WERI-Rb-1 (cell line): ENCODE measurements around the gene WDR48.

Experiments used
- DNase-seq: peaks from one replicate; pipeline ENCODE4 v3.0.0-alpha.2; 2020
- H3K27ac ChIP-seq: fragments of 250-450 bp; sonication (Bioruptor Pico); 2 replicates; pipeline ENCODE4 v1.5.1; 2020; ENCODE audit warnings: mild to moderate bottlenecking, moderate library complexity
- H3K27me3 ChIP-seq: fragments of 250-450 bp; sonication (Bioruptor Pico); 2 replicates; pipeline ENCODE4 v1.5.1; 2021; ENCODE audit warnings: mild to moderate bottlenecking, low read depth, moderate library complexity; ENCODE audit not compliant: insufficient read depth, severe bottlenecking
- H3K36me3 ChIP-seq: fragments of 250-450 bp; sonication (Bioruptor Pico); 2 replicates; pipeline ENCODE4 v1.5.1; 2020; ENCODE audit warnings: mild to moderate bottlenecking, moderate library complexity
- H3K4me3 ChIP-seq: 2 replicates; pipeline ENCODE4 v1.5.1; 2011; ENCODE audit warnings: low read depth, mild to moderate bottlenecking, control low read depth, low read length
- H3K9me3 ChIP-seq: fragments of 250-450 bp; sonication (Bioruptor Pico); 2 replicates; pipeline ENCODE4 v1.5.1; 2021; ENCODE audit warnings: mild to moderate bottlenecking, moderate library complexity; ENCODE audit not compliant: severe bottlenecking
- CTCF ChIP-seq: IDR thresholded peaks from 2 replicates; pipeline ENCODE4 v1.5.1; 2011; ENCODE audit warnings: low read depth, mild to moderate bottlenecking, control low read depth, inconsistent platforms, low read length

Gene WDR48

GRCh38 chr3:39103324-39103693 is 51.5 kb downstream of the WDR48 start:
- no peak overlapping the region for H3K27ac ChIP-seq
- H3K36me3 ChIP-seq: peaks cover 23% of the 10 kb centered on the region
- H3K4me3 ChIP-seq: no peak overlapping the region
- H3K9me3 ChIP-seq: no peaks in the 10 kb centered on the region
- no peak for DNase-seq
- TF ChIP-seq CTCF: peak; percentile 29; the same call in 1 of the 2 replicates
- no peaks in the 10 kb centered on the region for H3K27me3 ChIP-seq

- peaks cover 16% of the 10 kb centered on the region for H3K36me3 ChIP-seq
- no peak for TF ChIP-seq CTCF
- no peaks in the 10 kb centered on the region for H3K9me3 ChIP-seq
- no peak for DNase-seq
- no peak overlapping the region for H3K27ac ChIP-seq
- H3K27me3 ChIP-seq: no peaks in the 10 kb centered on the region
- H3K4me3 ChIP-seq: no peak overlapping the region
Observed at GRCh38 chr3:39103791-39104552, 52.2 kb downstream of the WDR48 start.

GRCh38 chr3:39104961-39105686 is 53.3 kb downstream of the WDR48 start:
- no peaks in the 10 kb centered on the region for H3K9me3 ChIP-seq
- no peak for TF ChIP-seq CTCF
- no peaks in the 10 kb centered on the region for H3K27me3 ChIP-seq
- H3K36me3 ChIP-seq: peaks cover 5% of the 10 kb centered on the region; the same call in 1 of the 2 replicates
- H3K27ac ChIP-seq: no peak overlapping the region
- no peak for DNase-seq
- no peak overlapping the region for H3K4me3 ChIP-seq

- no peaks in the 10 kb centered on the region for H3K9me3 ChIP-seq
- DNase-seq: no peak
- no peak overlapping the region for H3K27ac ChIP-seq
- H3K36me3 ChIP-seq: peaks cover 5% of the 10 kb centered on the region; the same call in 1 of the 2 replicates
- no peaks in the 10 kb centered on the region for H3K27me3 ChIP-seq
- H3K4me3 ChIP-seq: no peak overlapping the region
- no peak for TF ChIP-seq CTCF
Observed at GRCh38 chr3:39105687-39106063, 53.9 kb downstream of the WDR48 start.

GRCh38 chr3:39106281-39106811 is 54.5 kb downstream of the WDR48 start:
- DNase-seq: no peak

More at GRCh38 chr3:39106281-39106811, 54.5 kb downstream of the WDR48 start:
- no peak overlapping the region for H3K27ac ChIP-seq
- H3K4me3 ChIP-seq: peak overlapping the region; percentile 92
- H3K9me3 ChIP-seq: no peaks in the 10 kb centered on the region
- no peaks in the 10 kb centered on the region for H3K27me3 ChIP-seq
- no peaks in the 10 kb centered on the region; the same call in 1 of the 2 replicates for H3K36me3 ChIP-seq
- TF ChIP-seq CTCF: no peak
